GM19395 (cell line): ENCODE results near the gene ZNF580.

Experiments
- ATAC-seq: cut with Tn5 transposase; IDR thresholded peaks from one replicate; pipeline ENCODE4 v1.9.1; 2021; ENCODE audit warnings: mild to moderate bottlenecking, moderate library complexity; ENCODE audit not compliant: unreplicated experiment

The ZNF580 gene

DNA sequence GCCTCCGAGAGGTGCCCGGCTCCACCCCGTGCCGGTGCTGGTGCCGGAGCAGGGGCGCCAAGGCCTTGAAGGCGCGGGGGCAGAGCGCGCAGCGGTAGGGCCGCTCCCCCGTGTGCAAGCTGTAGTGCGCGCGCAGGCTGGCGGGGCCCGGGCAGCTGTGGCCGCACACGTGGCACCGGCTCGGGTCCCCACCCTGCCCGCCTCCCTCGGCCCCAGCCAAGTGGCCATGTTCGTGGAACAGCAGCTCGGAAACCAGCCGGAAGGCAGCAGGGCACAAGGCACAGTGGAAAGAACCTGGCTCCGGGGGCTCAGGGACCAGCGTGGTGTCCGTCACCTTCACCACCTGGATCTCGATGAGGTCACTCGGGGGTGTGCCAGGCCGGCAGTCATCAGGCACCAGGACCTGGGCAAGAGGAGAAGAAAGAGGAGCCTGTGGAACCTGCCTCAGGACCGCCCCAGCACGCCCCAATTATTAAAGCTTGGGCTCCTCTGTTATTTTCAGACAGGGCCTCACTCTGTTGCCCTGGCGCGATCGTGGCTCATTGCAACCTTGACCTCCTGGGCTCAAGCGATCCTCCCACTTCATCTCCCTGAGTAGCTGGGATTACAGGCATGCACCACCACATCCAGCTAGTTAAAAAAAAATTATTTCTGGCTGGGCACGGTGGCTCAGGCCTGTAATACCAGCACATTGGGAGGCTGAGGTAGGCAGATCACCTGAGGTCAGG is 18.4 kb upstream of the ZNF580 start:
- no peak for ATAC-seq

DNA sequence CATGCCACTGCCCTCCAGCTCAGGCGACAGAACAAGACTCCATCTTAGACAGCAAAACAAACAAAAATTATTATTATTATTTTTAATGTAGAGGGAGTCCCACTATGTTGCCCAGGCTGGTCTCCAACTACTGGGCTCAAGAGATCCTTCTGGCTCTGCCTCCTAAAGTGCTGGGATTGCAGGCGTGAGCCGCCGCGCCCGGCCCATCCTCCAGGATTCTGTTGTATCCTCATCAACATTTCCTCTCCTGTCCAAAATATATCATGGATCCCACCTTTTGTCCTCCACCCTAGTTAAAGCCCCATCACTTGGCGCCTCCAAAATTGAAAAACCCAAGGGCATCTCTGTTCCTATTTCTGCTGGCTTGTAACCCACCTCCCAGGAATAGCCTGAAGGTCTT is 17.7 kb upstream of the ZNF580 start:
- no peak for ATAC-seq

DNA sequence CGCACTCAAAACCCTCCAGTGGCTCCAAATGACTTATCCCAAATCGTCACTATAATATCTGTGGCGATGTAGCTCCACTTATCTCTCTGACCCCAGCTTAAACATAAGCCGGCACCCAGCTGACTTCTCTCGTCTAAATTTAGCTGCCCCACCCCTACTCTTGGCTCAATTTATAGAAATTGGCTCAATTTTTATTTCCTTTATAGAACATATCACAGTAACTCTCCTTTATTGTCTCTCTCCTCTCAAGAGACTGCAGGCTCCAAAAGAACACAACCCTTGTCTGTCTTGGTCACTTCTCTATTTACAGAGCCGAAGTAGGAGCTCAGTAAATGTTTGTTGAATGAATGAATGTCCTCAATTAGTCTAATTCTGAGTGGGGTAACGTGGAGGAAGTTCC is 17.2 kb upstream of the ZNF580 start:
- ATAC-seq: no peak

DNA sequence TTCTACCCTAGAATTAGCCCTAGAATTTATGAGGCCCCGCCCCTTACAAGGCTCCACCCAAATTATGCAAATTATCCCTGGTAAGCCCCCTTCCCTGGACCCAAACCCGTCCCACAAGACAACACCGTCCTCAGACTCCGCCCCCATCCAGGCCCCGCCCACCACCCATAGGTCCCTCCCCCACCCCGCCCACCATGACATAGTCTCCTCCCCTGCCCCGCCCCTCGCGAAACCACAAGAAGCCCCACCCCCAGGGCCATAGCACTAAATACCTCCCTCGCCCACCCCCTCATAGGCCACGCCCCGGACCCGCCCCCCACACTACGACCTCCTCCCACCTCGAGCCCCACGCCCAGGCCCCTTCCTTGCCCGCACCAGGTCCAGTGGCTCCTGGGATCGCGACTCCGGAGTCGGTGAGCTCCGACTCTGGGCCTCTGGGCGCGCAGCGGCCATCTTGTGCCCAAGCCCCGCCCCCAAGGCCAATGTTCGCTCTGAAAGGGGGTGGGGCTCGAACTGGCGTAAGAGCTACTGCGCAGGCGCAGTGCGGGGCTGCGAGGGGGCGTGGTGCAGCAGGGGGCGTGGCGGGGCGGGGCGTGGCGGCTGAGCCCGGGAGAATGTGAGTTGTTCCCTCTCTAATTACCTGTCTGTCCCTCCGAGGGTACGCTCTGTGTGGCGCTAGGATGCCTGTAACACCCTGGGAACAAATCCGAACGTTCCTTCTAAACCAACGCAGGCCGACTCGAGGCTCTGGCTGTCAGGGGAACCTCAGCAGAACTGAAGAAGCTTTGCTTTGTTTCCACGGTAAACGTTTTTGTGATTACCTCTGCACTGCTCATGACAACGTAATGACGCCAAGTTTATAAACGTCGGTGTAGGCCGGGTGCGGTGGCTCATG is 16.4 kb upstream of the ZNF580 start, which contains the start of gene ZNF784:
ZNF784 (minus strand) TSS at position 458 of the 895 bp plus-strand sequence; CDS start at position 453, 5 bp downstream.
- no peak for ATAC-seq

DNA sequence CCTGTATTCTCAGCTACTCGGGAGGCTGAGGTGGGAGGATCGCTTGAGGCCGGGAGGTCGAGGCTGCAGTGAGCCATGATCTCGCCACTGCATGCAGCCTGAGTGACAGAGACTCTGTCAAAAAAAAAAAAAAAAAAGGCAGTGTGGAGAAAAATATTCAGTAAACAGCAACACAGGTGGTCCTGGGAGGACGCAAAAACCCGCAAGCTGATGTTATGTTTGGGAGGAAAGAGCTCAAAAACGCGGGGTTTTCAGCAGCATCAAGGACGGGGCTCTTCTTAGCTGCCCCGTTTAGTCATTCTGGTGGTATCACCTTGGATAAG is 15.8 kb upstream of the ZNF580 start:
- ATAC-seq: no peak

DNA sequence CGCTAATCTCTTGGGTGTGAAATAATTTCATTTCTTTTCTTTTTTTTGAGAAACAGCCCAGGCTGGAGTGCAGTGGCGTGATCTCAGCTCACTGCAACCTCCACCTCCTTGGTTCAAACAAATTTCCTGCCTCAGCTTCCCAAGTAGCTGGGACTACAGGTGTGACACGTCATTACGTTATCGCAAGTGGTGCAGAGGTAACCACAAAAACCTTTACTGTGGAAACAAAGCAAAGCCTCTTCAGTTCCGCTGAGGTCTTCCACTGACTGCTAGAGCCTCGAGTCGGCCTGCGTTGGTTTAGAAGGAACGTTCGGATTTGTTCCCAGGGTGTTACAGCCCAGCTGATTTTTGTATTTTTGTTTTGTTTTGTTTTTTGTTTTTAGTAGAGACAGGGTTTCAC is 14.5 kb upstream of the ZNF580 start:
- ATAC-seq: no peak

DNA sequence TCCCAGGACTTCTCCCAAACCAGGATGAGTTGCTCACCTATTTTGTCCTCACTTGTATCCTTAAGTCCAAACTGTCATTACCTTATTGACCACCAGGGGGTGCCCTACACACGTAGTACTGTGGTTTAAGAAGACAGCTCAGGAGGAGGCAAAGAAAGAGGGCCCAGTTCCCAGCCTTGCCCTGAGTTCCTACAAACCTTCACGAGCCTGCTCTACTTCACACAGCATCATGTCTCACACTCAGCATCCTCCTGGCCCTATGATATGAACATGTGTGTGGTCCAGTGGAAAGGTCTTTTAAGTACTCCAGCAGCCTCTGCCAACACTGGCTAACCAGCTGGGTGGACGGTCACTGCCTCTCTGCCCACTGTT is 8.4 kb upstream of the ZNF580 start:
- ATAC-seq: no peak

DNA sequence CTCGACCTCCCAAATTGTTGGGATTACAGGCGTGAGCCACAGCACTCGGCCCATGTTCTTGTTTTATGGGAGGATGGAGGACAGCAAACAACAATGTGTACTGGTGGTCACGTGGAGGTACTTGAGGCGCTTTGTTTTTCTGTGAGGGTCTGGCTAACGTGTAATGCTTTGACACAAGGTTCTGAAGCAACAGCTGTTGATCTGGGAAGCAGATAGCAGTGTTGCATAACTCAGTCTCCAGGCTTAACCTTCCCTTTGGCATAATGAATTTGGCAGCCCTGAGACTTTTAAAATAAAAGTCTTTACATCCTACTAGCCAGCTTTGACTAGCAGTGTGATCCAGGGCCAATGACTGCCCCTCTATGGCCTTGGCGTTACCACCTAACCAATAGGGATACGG is 6.9 kb upstream of the ZNF580 start:
- ATAC-seq: no peak

DNA sequence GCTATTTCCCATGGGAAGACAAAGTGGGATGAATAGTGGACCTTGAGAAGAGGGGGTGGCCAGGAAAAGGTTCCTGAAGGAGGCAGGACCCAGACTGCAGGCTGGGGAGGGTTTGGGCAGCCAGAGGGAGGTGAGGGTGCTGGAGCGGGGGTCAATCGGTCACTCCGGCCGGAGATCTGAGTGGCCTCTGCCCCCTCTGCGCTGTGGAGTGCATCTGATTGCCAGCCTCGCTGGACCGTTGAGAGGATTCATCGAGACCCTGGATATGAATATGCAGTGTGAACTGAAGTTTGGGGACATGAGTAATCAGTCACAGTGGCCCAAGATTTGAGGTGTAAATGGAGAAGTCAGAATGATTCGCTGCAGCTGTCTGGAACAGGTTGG is 5.5 kb upstream of the ZNF580 start:
- no peak for ATAC-seq

DNA sequence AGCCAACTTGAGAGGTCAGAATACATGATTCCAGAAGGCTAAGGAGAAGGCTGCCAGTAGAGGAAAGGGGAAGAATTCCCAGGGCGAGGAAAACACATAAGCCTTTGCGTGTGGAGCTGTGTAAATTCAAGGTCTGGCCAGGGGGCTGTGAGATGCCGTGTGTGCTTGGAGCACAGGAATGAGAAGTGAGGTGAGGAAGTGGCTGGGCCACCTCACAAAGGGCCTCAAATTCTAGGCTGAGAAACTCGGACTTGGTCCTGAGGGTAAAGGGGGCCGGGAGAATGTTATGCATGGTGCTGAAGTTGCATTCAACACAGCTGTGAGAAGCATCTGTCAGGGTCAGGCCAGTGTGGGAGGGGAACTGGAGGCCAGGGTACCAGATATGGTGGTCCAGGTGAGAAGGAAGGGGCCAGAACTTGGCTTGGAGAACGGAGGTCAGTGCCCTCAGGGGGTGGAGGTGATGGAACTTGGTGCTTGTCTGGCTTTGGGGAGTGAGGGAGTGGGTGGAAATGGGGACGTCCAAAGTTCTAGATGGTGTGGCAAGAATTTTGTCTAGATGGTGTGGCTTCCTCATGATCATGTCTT is 4.9 kb upstream of the ZNF580 start:
- ATAC-seq: no peak

DNA sequence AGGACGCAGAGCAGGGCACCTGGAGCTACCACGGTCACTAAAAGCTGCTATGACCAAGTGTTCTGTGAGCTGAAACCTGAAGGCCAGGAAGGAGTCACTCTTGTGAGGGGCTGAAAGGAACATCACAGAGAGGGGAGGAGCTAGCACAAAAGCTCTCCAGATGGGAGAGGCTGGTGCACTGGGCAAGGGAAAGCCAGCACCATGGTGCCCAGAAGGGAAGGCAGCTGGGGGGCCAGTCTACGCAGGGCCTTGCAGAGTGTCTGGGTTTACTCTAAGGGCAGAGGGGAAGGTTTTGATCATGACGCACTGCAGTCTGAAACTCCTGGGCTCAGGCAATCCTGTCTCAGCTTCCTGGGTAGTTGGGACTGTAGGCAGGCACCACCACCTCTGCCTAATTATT is 4.1 kb upstream of the ZNF580 start:
- ATAC-seq: no peak

DNA sequence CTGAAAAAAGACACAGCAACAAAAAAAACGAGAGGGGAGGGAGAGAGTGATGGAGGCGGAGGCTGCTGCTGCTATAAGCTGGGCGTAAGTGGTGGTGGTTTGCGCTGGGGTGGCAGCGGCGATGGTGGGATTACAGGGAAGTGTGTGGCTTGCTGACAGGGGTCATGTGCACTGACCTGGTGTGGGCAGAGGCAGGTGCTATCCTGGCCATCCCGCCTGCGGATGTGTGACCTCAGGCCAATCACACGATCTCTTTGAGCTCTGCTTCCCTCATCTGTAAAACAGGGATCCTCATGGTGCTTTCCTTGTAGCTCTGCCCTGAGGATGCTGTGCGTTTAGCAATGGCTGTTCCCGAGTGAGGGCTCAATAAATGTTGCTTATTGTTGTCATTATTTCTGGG is 3.3 kb upstream of the ZNF580 start:
- ATAC-seq: no peak

DNA sequence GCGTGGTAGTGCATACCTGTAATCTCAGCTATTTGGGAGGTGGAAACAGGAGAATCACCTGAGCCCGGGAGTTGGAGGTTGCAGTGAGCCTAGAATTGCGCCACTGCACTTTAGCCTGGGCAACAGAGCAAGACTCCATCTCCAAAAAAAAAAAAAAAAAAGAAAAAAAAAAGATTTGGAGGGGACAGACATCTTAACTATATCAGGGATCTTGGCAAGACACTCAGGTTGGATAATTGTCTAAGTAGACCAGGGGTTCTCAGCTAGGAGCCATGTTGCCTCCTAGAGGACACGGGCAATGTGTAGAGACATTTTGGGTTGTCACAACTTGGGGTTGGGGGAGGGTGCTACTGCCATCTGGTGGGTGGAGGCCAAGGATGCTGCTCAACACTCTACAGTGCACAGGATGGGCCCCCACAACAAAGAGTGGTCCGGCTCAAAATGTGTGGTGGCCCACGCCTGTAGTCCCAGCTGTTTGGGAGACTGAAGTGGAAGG is 1.9 kb upstream of the ZNF580 start:
- ATAC-seq: no peak

DNA sequence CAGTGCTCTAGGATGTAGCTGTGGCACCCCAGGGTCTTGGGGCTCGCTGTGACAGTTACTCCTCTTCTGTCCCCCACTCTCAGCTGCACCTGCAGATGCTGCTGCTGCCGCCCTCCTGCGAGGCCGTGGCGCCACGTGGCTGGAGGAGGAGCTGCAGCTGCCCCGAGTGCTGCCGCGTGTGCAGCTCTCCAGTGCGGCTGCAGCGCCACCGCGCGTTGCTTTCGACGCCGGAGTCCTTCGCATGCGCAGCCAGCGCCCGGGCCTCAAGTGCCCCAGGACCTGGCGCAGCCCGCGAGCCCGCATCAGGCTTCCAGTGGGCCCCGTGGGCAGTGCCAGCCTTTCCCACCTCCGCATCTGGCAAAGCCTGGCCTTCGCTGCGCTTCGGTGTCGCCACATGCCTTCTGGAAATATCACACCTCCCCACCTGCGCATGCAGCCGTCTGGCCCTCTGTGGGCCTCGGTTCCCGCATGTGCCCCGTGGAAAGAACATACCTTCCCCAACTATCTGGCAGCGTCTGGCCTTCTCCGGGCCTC is 692 bp upstream of the ZNF580 start:
- no peak for ATAC-seq

DNA sequence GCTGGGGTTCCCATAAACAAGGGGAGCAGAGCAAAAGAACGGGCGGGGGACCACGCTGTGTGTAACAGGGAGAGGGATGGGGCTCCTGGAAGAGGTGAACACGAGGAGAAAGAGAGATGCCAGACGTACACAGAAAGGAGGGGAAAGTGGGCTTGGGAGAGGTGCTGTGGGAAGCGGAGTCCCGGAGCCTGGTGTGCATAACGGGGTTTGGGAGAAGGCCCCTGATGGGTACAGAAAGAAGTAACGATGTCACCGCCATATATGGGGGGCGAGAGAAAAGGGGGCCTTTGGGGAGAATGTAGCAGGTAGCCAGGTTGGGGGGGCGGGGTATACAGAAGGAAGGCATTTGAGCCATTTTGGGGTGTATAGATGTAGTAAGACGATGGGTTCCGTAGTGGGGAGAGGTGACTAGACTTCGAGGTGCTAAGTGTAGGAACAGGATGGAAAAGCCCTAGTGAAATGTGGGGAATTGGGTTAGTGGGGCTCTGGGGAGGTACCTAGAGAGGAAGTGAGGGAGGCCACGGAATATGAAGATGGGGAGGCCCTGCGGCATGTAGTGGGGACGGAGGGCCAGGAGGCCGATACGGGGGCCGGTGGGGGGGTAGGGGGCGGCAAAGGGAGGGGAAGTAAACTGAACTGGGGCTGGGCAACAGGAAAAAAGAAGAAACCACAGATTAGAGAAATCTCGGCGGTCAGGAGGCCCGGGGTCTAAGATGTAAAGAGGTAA is 787 bp downstream of the ZNF580 start:
- ATAC-seq: no peak

DNA sequence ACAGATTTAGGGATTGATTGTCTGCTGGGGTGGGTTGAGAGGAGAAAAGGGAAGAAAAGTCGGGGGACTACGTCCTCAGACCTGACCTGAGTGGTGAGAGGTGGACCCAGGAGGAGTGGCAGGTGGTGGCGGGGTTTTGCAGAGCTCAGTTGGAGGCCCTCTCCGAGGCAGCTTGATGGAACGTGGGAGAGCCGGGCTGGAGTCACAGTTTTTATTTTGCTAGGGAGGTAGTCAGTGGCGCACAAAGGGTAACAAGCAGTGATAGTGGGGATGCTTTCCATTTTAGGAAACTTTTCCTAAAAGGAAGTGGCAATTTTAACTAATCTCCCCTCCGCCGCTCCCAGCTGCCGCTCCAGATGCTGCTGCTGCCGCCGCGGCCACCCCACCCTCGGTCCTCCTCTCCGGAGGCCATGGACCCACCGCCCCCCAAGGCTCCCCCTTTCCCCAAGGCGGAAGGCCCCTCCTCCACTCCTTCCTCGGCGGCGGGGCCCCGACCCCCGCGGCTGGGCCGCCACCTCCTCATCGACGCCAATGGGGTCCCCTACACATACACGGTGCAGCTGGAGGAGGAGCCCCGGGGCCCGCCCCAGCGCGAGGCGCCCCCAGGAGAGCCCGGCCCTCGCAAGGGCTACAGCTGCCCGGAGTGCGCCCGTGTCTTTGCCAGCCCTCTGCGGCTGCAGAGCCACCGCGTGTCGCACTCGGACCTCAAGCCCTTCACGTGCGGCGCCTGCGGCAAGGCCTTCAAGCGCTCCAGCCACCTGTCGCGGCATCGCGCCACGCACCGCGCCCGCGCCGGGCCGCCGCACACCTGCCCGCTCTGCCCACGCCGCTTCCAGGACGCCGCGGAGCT is 1.6 kb downstream of the ZNF580 start:
- ATAC-seq: no peak

DNA sequence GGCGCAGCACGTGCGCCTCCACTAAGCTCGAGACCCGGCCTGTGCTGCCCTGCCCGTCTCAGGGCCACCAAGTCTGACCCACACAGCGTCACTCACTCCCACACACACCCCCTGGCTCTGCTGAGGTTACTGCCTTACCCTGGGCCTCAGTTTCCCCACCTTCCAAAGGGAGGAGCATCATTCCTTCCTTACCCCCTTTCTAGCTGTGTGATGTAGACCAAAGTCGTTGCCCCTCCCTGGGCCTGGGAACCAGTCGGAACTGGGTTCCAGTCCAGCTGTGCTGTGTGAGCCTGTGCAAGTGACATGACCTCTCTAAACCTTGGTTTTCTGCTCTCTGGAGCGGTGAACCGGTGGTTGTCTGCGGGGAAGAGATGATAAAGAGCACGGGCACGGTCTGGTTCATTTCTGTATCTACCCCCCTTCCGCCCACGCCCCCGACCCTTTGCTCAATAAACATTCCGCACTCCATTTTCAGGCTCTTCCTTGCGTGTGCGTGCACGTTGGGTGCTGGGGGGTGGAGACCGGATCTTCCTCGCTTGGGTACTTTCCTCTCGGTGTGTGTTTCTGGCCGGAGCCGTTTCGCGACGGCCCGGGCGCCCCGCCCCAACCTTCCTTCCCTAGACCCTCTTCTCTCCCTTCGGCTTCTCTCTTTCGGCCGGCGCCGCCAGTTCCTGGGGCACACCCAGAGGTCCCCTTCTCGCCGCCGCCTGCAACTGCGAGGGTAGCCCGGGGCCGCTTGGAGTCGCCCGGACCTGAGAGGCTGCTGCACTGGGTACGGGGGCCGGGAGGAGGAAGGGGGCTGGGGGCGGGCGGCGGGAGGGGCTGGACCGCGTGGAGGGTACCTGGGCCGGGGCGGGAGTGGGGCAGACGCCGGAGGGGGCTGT is 2.4 kb downstream of the ZNF580 start, which contains the start of gene ZNF581:
ZNF581 (plus strand) TSS at position 647 of the 884 bp plus-strand sequence. CDS start 923 bp downstream, outside the sequence.
- ATAC-seq: peak; percentile 33

DNA sequence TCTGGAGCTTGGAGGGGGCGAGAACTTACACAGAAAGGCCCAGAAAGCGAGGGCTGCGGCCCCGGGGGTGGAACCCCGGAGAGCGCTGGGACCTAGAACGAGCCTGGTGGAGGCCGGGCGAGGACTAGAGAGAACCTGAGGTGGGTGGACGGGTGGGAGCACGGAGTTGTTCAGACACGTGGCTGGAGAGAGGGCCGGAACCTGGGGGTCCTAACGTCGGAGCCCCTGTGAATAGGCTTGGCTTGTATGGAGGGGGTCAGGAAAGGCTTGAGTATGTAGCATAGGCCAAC is 3.0 kb downstream of the ZNF580 start:
- ATAC-seq: no peak

DNA sequence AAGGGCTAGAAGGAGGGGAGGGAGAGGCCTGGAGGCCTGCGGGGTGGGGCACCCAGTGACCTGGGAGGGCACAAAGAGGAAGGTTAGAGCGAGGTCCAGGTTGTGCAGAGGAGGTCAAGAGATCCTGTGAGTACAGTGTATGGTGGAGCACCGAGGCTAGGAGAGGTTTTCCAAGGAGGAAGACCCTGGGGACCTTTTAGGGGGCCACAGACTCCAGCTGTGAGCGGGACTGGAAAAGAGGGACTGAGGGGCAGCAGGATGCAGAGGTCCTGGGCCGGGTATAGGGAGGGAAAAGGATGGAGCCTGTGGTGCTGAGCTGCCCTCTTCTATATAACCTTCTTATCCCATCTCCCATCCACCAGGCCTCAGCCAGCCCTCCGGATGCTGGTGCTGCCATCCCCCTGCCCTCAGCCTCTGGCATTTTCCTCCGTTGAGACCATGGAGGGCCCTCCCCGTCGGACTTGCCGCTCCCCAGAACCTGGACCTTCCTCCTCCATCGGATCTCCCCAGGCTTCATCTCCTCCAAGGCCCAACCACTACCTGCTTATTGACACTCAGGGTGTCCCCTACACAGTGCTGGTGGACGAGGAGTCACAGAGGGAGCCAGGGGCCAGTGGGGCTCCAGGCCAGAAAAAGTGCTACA is 3.5 kb downstream of the ZNF580 start:
- no peak for ATAC-seq
